SU-DHL-6 (cell line): ENCODE data around the gene SLFNL1.

Source experiments
- EZH2phosphoT487 ChIP-seq: fragments of 200-600 bp; sonication (generic), shearing (Covaris generic); conservative IDR thresholded peaks from 2 replicates; pipeline ENCODE4 v1.6.1; 2018; ENCODE audit warnings: mild to moderate bottlenecking, antibody characterized with exemption, low read length, moderate library complexity, mixed read lengths
- TF ChIP-seq, protein P1 (sequence below): fragments of 200-600 bp; sonication (generic); IDR thresholded peaks from one replicate; pipeline ENCODE4 v1.5.1; 2017; ENCODE audit warnings: antibody characterized with exemption, mild to moderate bottlenecking, low read length, moderate library complexity; ENCODE audit not compliant: insufficient read depth, poor library complexity, severe bottlenecking

DNA sequence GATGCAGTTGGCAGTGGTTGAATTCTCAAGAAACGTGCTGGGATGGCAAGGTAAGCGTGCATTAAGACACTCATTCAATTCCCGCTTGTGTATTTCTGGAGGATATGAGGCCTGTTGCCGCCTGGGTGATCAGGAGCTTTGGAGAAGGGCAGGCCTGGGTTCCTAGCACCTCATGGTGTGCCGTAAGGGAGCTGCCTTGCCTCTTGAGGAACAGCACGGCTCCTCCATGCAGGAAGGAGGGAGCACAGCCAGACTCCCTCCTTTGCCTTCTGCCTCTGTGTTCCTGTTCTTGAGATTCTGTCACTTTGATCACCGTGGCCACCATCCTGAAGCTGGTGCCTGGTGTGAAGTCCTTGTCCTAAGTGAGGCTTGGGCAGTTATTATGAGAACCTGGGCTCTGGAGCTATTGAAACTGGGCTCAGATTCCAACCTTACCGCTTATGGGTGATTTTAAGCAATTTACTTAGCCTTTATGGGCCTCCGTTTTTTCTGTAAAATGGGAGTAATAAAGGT is 18.3 kb downstream of the SLFNL1 start:
- TF ChIP-seq, protein P1, sequence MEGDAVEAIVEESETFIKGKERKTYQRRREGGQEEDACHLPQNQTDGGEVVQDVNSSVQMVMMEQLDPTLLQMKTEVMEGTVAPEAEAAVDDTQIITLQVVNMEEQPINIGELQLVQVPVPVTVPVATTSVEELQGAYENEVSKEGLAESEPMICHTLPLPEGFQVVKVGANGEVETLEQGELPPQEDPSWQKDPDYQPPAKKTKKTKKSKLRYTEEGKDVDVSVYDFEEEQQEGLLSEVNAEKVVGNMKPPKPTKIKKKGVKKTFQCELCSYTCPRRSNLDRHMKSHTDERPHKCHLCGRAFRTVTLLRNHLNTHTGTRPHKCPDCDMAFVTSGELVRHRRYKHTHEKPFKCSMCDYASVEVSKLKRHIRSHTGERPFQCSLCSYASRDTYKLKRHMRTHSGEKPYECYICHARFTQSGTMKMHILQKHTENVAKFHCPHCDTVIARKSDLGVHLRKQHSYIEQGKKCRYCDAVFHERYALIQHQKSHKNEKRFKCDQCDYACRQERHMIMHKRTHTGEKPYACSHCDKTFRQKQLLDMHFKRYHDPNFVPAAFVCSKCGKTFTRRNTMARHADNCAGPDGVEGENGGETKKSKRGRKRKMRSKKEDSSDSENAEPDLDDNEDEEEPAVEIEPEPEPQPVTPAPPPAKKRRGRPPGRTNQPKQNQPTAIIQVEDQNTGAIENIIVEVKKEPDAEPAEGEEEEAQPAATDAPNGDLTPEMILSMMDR, result no peak
- TF ChIP-seq EZH2phosphoT487, result no peak
